AG04449 (cell line): ENCODE measurements around the gene IDH3A.

Experiments
- CTCF ChIA-PET: fragments of 350-600 bp; formaldehyde crosslinking; extraction: SDS; loops from one replicate; lab custom pipeline; 2021; ENCODE audit warnings: antibody characterized with exemption; lab: Yijun Ruan, JAX
- POLR2A ChIA-PET: fragments of 400-600, 350-600 bp; formaldehyde crosslinking; extraction: SDS; loops from one replicate; lab custom pipeline; 2020; ENCODE audit warnings: antibody characterized with exemption, inconsistent platforms; lab: Yijun Ruan, JAX
- DNase-seq: peaks from one replicate; pipeline ENCODE4 v3.0.0-alpha.2; 2010; ENCODE audit warnings: low read depth, low spot score
- H3K4me3 ChIP-seq: 2 replicates; pipeline ENCODE4 v1.5.1; 2011; ENCODE audit warnings: low read depth, mild to moderate bottlenecking, control low read depth, low read length
- CTCF ChIP-seq: IDR thresholded peaks from one replicate; pipeline ENCODE4 v1.5.1; 2011; ENCODE audit warnings: mild to moderate bottlenecking, moderate library complexity, low read length, control low read depth, inconsistent platforms; ENCODE audit not compliant: insufficient read depth; ENCODE audit errors: missing control alignments

The IDH3A gene

GRCh38 chr15:78129751-78130287 is 19.3 kb upstream of the IDH3A start:
- no peak overlapping the region for H3K4me3 ChIP-seq
- CTCF ChIA-PET = interaction anchor here (0.6 to 14.9 kb wide), 16 partner anchors 8 to 471 kb away, joined by 3 to 145 read pairs (median 4); partner anchors contain the start of gene SKIC8
- POLR2A ChIA-PET = no interaction called here
- DNase-seq = no peak
- TF ChIP-seq CTCF = no peak

- TF ChIP-seq CTCF = no peak
- H3K4me3 ChIP-seq = peak overlapping the region; percentile 76
- ChIA-PET POLR2A (no interaction called here), CTCF (interaction anchor here (0.6 to 14.9 kb wide), 23 partner anchors 9 to 293 kb away, joined by 3 to 145 read pairs (median 4); partner anchors contain the start of gene SKIC8)
- no peak for DNase-seq
Measured at GRCh38 chr15:78130466-78131294, 18.5 kb upstream of the IDH3A start.

GRCh38 chr15:78131295-78132061 is 17.7 kb upstream of the IDH3A start, which contains the start of gene CIB2:
CIB2 (minus strand) TSS chr15:78131445; CDS start chr15:78131215, 230 bp downstream.
- ChIA-PET CTCF (interaction anchor here (0.6 to 14.9 kb wide), 21 partner anchors 8 to 507 kb away, joined by 3 to 145 read pairs (median 4); partner anchors contain the start of genes IDH3A and SKIC8), POLR2A (no interaction called here)
- peak within 1 kb of the TSS; percentile 76 for H3K4me3 ChIP-seq
- DNase-seq = no peak
- peak; percentile 76 for TF ChIP-seq CTCF

- ChIA-PET POLR2A (no interaction called here), CTCF (interaction anchor here (14.9 kb wide), 1 partner anchor 107 kb away, joined by 145 read pairs; no protein-coding TSS in a partner anchor)
- TF ChIP-seq CTCF = no peak
- DNase-seq = no peak
- no peak overlapping the region for H3K4me3 ChIP-seq
Measured at GRCh38 chr15:78133801-78134200, 15.4 kb upstream of the IDH3A start.

- POLR2A ChIA-PET = interaction anchor here (0.6 kb wide), 1 partner anchor 9 kb away, joined by 4 read pairs; the partner anchor contains the start of gene IDH3A
Measured at GRCh38 chr15:78139578-78139977, 9.6 kb upstream of the IDH3A start.

More at GRCh38 chr15:78139578-78139977, 9.6 kb upstream of the IDH3A start:
- CTCF ChIA-PET = interaction anchor here (0.9 to 14.9 kb wide), 9 partner anchors 9 to 181 kb away, joined by 3 to 145 read pairs (median 5); partner anchors contain the start of genes CIB2 and IDH3A
- no peak overlapping the region for H3K4me3 ChIP-seq
- TF ChIP-seq CTCF = no peak
- no peak for DNase-seq
